PC-3 (cell line): Measurements from ENCODE around the gene ABLIM2. TPM values are rescaled to one million over a fixed set of nuclear protein-coding genes. Genes with fewer than 3 reads are reported as not detected.

ENCODE experiments used
- ATAC-seq: fragments of 200-7000 bp; cut with Tn5 transposase; 2 replicates; pipeline ENCODE4 v1.9.1; 2020; ENCODE audit warnings: mild to moderate bottlenecking, moderate library complexity
- BruUV-seq: library from RNA; stranded (reverse); fragments of 400-500 nt; replicated peaks from 2 replicates; lab custom pipeline; 2021; lab: Mats Ljungman, UMichigan
- CTCF ChIA-PET: fragments of 300-600 bp; sonication (Branson Sonifier 250); formaldehyde crosslinking; loops from one replicate; lab custom pipeline; 2022; ENCODE audit warnings: antibody characterized with exemption; lab: Charles Lee
- POLR2A ChIA-PET: fragments of 300-600 bp; sonication (Branson Sonifier 250); formaldehyde crosslinking; loops from one replicate; lab custom pipeline; 2022; ENCODE audit warnings: antibody characterized with exemption; ENCODE audit not compliant: unreplicated experiment; lab: Charles Lee
- DNase-seq: peaks from one replicate; pipeline ENCODE4 v3.0.0-alpha.2; 2015
- H2AFZ ChIP-seq: fragments of 300-600 bp; sonication (generic); 2 replicates; pipeline ENCODE4 v1.6.0; 2016; ENCODE audit warnings: antibody characterized with exemption, low read length
- H3F3A ChIP-seq: fragments of 300-600 bp; sonication (generic); one replicate; pipeline ENCODE4 v1.6.0; 2017; ENCODE audit warnings: antibody characterized with exemption, low read length, control low read depth, mild to moderate bottlenecking; ENCODE audit not compliant: unreplicated experiment
- H3K27ac ChIP-seq: fragments of 300-600 bp; sonication (generic); 2 replicates; pipeline ENCODE4 v1.5.1; 2016; ENCODE audit warnings: mild to moderate bottlenecking, low read length
- H3K27me3 ChIP-seq: fragments of 300-600 bp; sonication (generic); 2 replicates; pipeline ENCODE4 v1.6.1; 2016; ENCODE audit warnings: low read length, mixed read lengths
- H3K36me3 ChIP-seq: fragments of 300-600 bp; sonication (generic); 2 replicates; pipeline ENCODE4 v1.6.1; 2016; ENCODE audit warnings: low read depth, mixed run types, low read length, mixed read lengths
- H3K4me1 ChIP-seq: fragments of 300-600 bp; sonication (generic); 2 replicates; pipeline ENCODE4 v1.5.1; 2016; ENCODE audit warnings: low read length; ENCODE audit not compliant: insufficient read depth
- H3K4me2 ChIP-seq: fragments of 300-600 bp; sonication (generic); 2 replicates; pipeline ENCODE4 v1.6.0; 2016; ENCODE audit warnings: low read length
- H3K4me3 ChIP-seq: fragments of 300-600 bp; sonication (generic); 2 replicates; pipeline ENCODE4 v1.5.1; 2016; ENCODE audit warnings: mild to moderate bottlenecking, low read length, mixed read lengths
- H3K79me2 ChIP-seq: fragments of 300-600 bp; sonication (generic); 2 replicates; pipeline ENCODE4 v1.6.1; 2017; ENCODE audit warnings: low read length, mixed read lengths
- H3K9ac ChIP-seq: fragments of 300-600 bp; sonication (generic); 2 replicates; pipeline ENCODE4 v1.6.0; 2016; ENCODE audit warnings: mild to moderate bottlenecking, low read length
- H3K9me2 ChIP-seq: fragments of 300-600 bp; sonication (generic); replicated peaks from 2 replicates; pipeline ENCODE4 v1.6.1; 2016; ENCODE audit warnings: mixed run types, low read length, mixed read lengths
- H3K9me3 ChIP-seq: fragments of 300-600 bp; sonication (generic); 2 replicates; pipeline ENCODE4 v1.6.1; 2016; ENCODE audit warnings: low read length, mixed read lengths
- H4K20me1 ChIP-seq: fragments of 300-600 bp; sonication (generic); 2 replicates; pipeline ENCODE4 v1.6.1; 2016; ENCODE audit warnings: low read length, mixed read lengths
- CTCF ChIP-seq: fragments of 300-600 bp; sonication (generic); conservative IDR thresholded peaks from 2 replicates; pipeline ENCODE4 v1.5.1; 2017; ENCODE audit warnings: antibody characterized with exemption, low read depth, mild to moderate bottlenecking, low read length
- EZH2 ChIP-seq: fragments of 300-600 bp; sonication (generic); IDR thresholded peaks from one replicate; pipeline ENCODE4 v1.6.1; 2017; ENCODE audit warnings: antibody characterized with exemption, mild to moderate bottlenecking, low read length; ENCODE audit not compliant: unreplicated experiment
- EZH2phosphoT487 ChIP-seq: fragments of 300-600 bp; sonication (generic); IDR thresholded peaks from 2 replicates; pipeline ENCODE4 v1.6.1; 2018; ENCODE audit warnings: mild to moderate bottlenecking, antibody characterized with exemption, low read length, borderline replicate concordance
- intact Hi-C: fragments of 100-400 bp; cut with micrococcal nuclease; formaldehyde crosslinking; loops from 2 replicates; pipeline ENCODE4 v1.9.0; 2023
- total RNA-seq: library from RNA; depleted of rRNA; stranded (reverse); fragments of >200 nt; gene quantifications from 2 replicates; pipeline ENCODE4 v1.2.3, GENCODE V29; 2014

The ABLIM2 gene
- total RNA-seq, 1 experiment from 2014 or later = 3.2 TPM

- H3K4me3 ChIP-seq = peak overlapping the region; percentile 69
- TF ChIP-seq CTCF (no peak), EZH2phosphoT487 (no peak)
- POLR2A ChIA-PET = interaction anchor here (0.6 kb wide), 1 partner anchor 41 kb away, joined by 3 read pairs; no protein-coding TSS in a partner anchor
- no peaks in the 10 kb centered on the region for H3K27me3 ChIP-seq
- H3K4me2 ChIP-seq = peak overlapping the region; percentile 89
- CTCF ChIA-PET = interaction anchor here (0.5 to 1.2 kb wide), 2 partner anchors 23 to 211 kb away, joined by 7 to 8 read pairs; no protein-coding TSS in a partner anchor
- no peaks in the 10 kb centered on the region for H3K36me3 ChIP-seq
- BruUV-seq = TSS peak; percentile 76
- ATAC-seq (peak; percentile 39), DNase-seq (no peak)
- H3K9me2 ChIP-seq = no peaks in the 10 kb centered on the region
- intact Hi-C loops = no loop called here
- H4K20me1 ChIP-seq = no peaks in the 10 kb centered on the region
- H3F3A ChIP-seq = no peaks in the 10 kb centered on the region
- no peak overlapping the region for H2AFZ ChIP-seq
- H3K4me1 ChIP-seq = peaks cover 18% of the 10 kb centered on the region
- peak overlapping the region; percentile 47 for H3K27ac ChIP-seq
- peaks cover 16% of the 10 kb centered on the region for H3K79me2 ChIP-seq
- no peaks in the 10 kb centered on the region for H3K9me3 ChIP-seq
- peak overlapping the region; percentile 85 for H3K9ac ChIP-seq
Measured at GRCh38 chr4:8199594-8200301, 41.1 kb upstream of the ABLIM2 start.

GRCh38 chr4:8198906-8199593, 40.4 kb upstream of the ABLIM2 start, which contains the start of gene SH3TC1:
SH3TC1 (plus strand) TSS chr4:8199290; CDS start chr4:8205195, 5,905 bp downstream.
- TF ChIP-seq CTCF = no peak
- TF ChIP-seq EZH2phosphoT487 = no peak
- TF ChIP-seq EZH2 = no peak
- Histone ChIP-seq H3K4me1 (peaks cover 18% of the 10 kb centered on the region), H2AFZ (no peak within 1 kb of the TSS), H3K4me2 (peak within 1 kb of the TSS; percentile 89), H3K9ac (peak within 1 kb of the TSS; percentile 85), H4K20me1 (no peaks in the 10 kb centered on the region), H3K27ac (peak within 1 kb of the TSS; percentile 47), H3F3A (no peaks in the 10 kb centered on the region), H3K27me3 (no peaks in the 10 kb centered on the region), H3K4me3 (peak within 1 kb of the TSS; percentile 69), H3K79me2 (peaks cover 16% of the 10 kb centered on the region), H3K9me2 (no peaks in the 10 kb centered on the region), H3K9me3 (no peaks in the 10 kb centered on the region), H3K36me3 (no peaks in the 10 kb centered on the region)
- DNase-seq = peak; percentile 87
- peak; percentile 99 for ATAC-seq
- BruUV-seq = no TSS peak
- CTCF ChIA-PET = interaction anchor here (0.5 to 1.2 kb wide), 2 partner anchors 23 to 210 kb away, joined by 7 to 8 read pairs; no protein-coding TSS in a partner anchor
- POLR2A ChIA-PET = interaction anchor here (0.6 to 0.7 kb wide), 2 partner anchors 40 to 210 kb away, joined by 3 read pairs; no protein-coding TSS in a partner anchor
- intact Hi-C loops = no loop called here
